Measurements from ENCODE around the gene MTRF1.
"Not testable (repeated sequence)": the region's sequence is repeated elsewhere in the genome, so short reads cannot be mapped to it uniquely, and the experiment has no call there.

MTRF1 gene

GRCh38 chr13:41263261-41263971, at the start of gene MTRF1:
Gene MTRF1 (minus strand): TSS chr13:41263576. CDS start chr13:41260907, 2,669 bp downstream.
- DNase-seq: peak; percentile 91

GRCh38 chr13:41313117-41313516, 49.7 kb upstream of the MTRF1 start:
- DNase-seq: no peak

- DNase-seq: peak; percentile 63
These were observed 48.8 kb upstream of the MTRF1 start for GRCh38 chr13:41312176-41312500.

GRCh38 chr13:41311406-41312175, 48.2 kb upstream of the MTRF1 start:
- peak; percentile 67 for DNase-seq

- peak; percentile 97 for DNase-seq
These were observed 47.6 kb upstream of the MTRF1 start, which contains the start of gene NAA16 for GRCh38 chr13:41310963-41311405. Gene NAA16 (plus strand): TSS chr13:41311267. CDS start chr13:41311529, 262 bp downstream.

- DNase-seq: no peak
These were observed 44.7 kb upstream of the MTRF1 start for GRCh38 chr13:41307884-41308640.

GRCh38 chr13:41306271-41307145, 43.1 kb upstream of the MTRF1 start:
- no peak for DNase-seq

- DNase-seq: no peak
These were observed 41.2 kb upstream of the MTRF1 start for GRCh38 chr13:41304551-41304950.

GRCh38 chr13:41302743-41303142, 39.4 kb upstream of the MTRF1 start:
- DNase-seq: no peak

- no peak for DNase-seq
These were observed 36.1 kb upstream of the MTRF1 start for GRCh38 chr13:41299316-41300094.

GRCh38 chr13:41296879-41297646, 33.7 kb upstream of the MTRF1 start:
- no peak for DNase-seq

- DNase-seq: no peak
These were observed 32.6 kb upstream of the MTRF1 start for GRCh38 chr13:41295973-41296372.

- no peak for DNase-seq
These were observed 31.5 kb upstream of the MTRF1 start for GRCh38 chr13:41294914-41295313.

- DNase-seq: no peak
These were observed 29.9 kb upstream of the MTRF1 start for GRCh38 chr13:41293272-41293671.

GRCh38 chr13:41291246-41291645, 27.9 kb upstream of the MTRF1 start:
- DNase-seq: no peak

GRCh38 chr13:41289463-41289881, 26.1 kb upstream of the MTRF1 start:
- DNase-seq: no peak

GRCh38 chr13:41286370-41286769, 23.0 kb upstream of the MTRF1 start:
- DNase-seq: no peak

GRCh38 chr13:41284512-41285288, 21.3 kb upstream of the MTRF1 start:
- no peak for DNase-seq

GRCh38 chr13:41282129-41282571, 18.8 kb upstream of the MTRF1 start:
- no peak for DNase-seq

- DNase-seq: not testable (repeated sequence)
These were observed 15.8 kb upstream of the MTRF1 start for GRCh38 chr13:41279156-41279555.
